ENCODE results near the gene EXD3. TPM values are rescaled to one million over a fixed set of nuclear protein-coding genes. Genes with fewer than 3 reads are reported as not detected.

EXD3 gene
- total RNA-seq, 2 donors from 2014 or later = 5.9 to 6.0 TPM

GRCh38 chr9:137398561-137399468 is 24.1 kb downstream of the EXD3 start:
- H3K4me3 ChIP-seq = no peak overlapping the region
- TF ChIP-seq CTCF (IDR thresholded peaks at IDR 0.05) = no peak
- H3K36me3 ChIP-seq = no peaks in the 10 kb centered on the region
- no peak for DNase-seq (ENCODE audit: low spot score)
- no peaks in the 10 kb centered on the region for H3K4me1 ChIP-seq
- H3K27ac ChIP-seq = no peak overlapping the region
- H3K9me3 ChIP-seq = no peaks in the 10 kb centered on the region
- no peaks in the 10 kb centered on the region for H3K27me3 ChIP-seq

GRCh38 chr9:137397675-137398423 is 25.1 kb downstream of the EXD3 start:
- H3K4me1 ChIP-seq = no peaks in the 10 kb centered on the region
- H3K27me3 ChIP-seq = no peaks in the 10 kb centered on the region
- H3K4me3 ChIP-seq = no peak overlapping the region
- no peak overlapping the region for H3K27ac ChIP-seq
- TF ChIP-seq CTCF (IDR thresholded peaks at IDR 0.05) = no peak
- H3K9me3 ChIP-seq = no peaks in the 10 kb centered on the region
- no peaks in the 10 kb centered on the region for H3K36me3 ChIP-seq
- DNase-seq (ENCODE audit: low spot score) = no peak

- no peaks in the 10 kb centered on the region for H3K27me3 ChIP-seq
- no peak for DNase-seq (ENCODE audit: low spot score)
- H3K27ac ChIP-seq = no peak overlapping the region
- no peak overlapping the region for H3K4me3 ChIP-seq
- no peaks in the 10 kb centered on the region for H3K4me1 ChIP-seq
- no peaks in the 10 kb centered on the region for H3K36me3 ChIP-seq
- no peaks in the 10 kb centered on the region for H3K9me3 ChIP-seq
- no peak for TF ChIP-seq CTCF (IDR thresholded peaks at IDR 0.05)
Observed at GRCh38 chr9:137396634-137397367, 26.2 kb downstream of the EXD3 start.

- Histone ChIP-seq H3K27ac (no peak overlapping the region), H3K36me3 (no peaks in the 10 kb centered on the region), H3K9me3 (no peaks in the 10 kb centered on the region), H3K4me1 (no peaks in the 10 kb centered on the region), H3K27me3 (no peaks in the 10 kb centered on the region), H3K4me3 (no peak overlapping the region)
- DNase-seq (ENCODE audit: low spot score) = no peak
- no peak for TF ChIP-seq CTCF (IDR thresholded peaks at IDR 0.05)
Observed at GRCh38 chr9:137396227-137396626, 26.7 kb downstream of the EXD3 start.

GRCh38 chr9:137395666-137396010 is 27.3 kb downstream of the EXD3 start:
- Histone ChIP-seq H3K4me1 (no peaks in the 10 kb centered on the region), H3K27me3 (no peaks in the 10 kb centered on the region), H3K27ac (no peak overlapping the region), H3K36me3 (no peaks in the 10 kb centered on the region), H3K9me3 (no peaks in the 10 kb centered on the region), H3K4me3 (no peak overlapping the region)
- TF ChIP-seq CTCF (IDR thresholded peaks at IDR 0.05) = no peak
- DNase-seq (ENCODE audit: low spot score) = no peak

Data from right atrium auricular region (tissue), 2 donors.